NT2/D1 (cell line): Measurements from ENCODE around the gene PDXDC1.
"Not testable (repeated sequence)": the region's sequence is repeated elsewhere in the genome, so short reads cannot be mapped to it uniquely, and the experiment has no call there.

ENCODE experiments used
- SUZ12 ChIP-seq: IDR thresholded peaks from 2 replicates; pipeline ENCODE4 v1.6.1; 2011; ENCODE audit not compliant: insufficient read length, insufficient read depth; ENCODE audit errors: extremely low read depth
- YY1 ChIP-seq: IDR thresholded peaks from 2 replicates; pipeline ENCODE4 v1.6.1; 2011; ENCODE audit not compliant: insufficient read length, insufficient read depth
- ZNF274 ChIP-seq: IDR thresholded peaks from 2 replicates; pipeline ENCODE4 v1.6.1; 2011; ENCODE audit warnings: mild to moderate bottlenecking, low read depth, low read length

DNA sequence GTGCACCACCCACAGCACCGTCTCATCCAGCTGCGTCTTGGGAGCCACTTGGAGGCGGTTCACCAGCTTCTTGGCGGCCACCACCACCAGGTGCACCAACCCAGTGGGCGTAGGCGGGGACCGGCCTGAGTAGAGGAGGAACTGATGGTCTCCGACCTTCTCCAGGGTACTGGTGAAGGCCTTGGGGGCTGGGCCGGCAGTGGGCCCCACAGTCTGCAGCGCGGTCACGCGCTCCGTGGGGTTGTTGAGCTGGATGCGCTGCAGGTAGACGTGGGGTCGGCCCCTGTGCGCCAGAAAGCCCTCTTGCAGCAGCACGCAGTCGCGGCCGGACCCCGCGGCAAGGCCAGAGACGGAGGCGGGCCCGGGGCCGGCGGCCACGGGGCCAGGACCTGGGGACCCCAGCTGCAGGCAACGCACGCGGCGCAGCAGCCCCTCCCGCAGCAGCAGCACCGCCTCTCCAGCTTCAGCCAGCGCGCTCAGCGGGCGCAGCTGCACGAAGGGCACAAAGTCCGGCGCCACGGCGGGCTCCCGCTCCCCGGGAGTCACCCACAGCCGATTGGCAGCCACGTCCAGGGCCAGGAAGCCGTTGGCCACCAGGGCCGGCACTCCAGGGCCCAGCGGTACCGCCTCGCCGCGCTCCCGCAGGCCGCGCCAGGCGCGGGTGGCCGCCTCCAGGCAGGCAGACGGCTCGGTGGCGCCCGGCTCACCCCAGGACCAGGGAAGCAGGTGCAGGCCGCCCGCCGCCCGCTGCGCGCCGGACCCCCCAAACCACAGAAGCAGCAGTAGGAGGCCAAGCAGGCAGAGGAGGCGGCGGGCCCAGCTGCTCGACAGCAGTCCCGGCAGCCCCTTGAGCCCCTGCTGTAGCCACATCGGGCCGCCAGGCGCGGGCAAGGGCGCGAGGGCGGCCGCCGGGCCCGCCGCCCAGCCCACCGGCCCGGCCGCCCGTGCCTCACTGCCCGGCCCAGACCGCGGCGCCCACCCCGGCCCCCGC, 14.8 kb downstream of the PDXDC1 start:
- not testable (repeated sequence) for TF ChIP-seq ZNF274, SUZ12, YY1
